ENCODE data around the gene DPPA5. TPM values are rescaled to one million over a fixed set of nuclear protein-coding genes. Genes with fewer than 3 reads are reported as not detected.
A peak's percentile ranks its signal among the peaks of the same experiment; 100 is the strongest.

DPPA5 gene
- total and polyA plus RNA-seq, 9 of the 15 experiments (the other 6 are each of a cell fraction or from before 2014, with no cell fraction given): not detected

DNA sequence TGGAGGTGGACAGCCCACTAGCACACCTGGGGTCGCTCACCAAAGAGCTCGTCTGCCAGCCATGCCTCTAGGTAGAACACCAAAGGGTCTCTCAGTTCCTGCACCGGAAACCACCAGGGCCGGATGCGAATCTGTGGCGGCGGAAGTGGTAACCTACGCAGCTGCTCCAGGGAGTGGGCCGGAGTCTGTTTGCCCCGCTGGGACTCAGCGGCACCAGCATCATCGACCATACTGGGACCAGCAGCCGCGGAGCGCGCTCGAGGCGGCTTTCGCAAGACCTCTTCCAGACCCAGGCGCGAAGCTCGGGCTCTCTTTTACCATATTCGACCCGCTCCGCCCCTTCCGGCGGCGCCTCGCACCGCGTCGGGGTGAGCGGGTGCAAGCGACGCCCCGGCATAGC lies 15.5 kb upstream of the DPPA5 start, which contains the start of gene OOEP:
OOEP (minus strand) TSS at position 335 of the 400 bp plus-strand sequence; CDS start at position 230, 105 bp downstream.
- ChIA-PET CTCF (ENCODE audit: low intra/inter-chr PET ratio) (no interaction called here), POLR2A (interaction anchor here (0.7 to 0.9 kb wide), 2 partner anchors 20 to 107 kb away, joined by 3 to 4 read pairs; partner anchors contain the start of gene KHDC1)
- no peak for TF ChIP-seq MTA3 (IDR thresholded peaks at IDR 0.05; ENCODE audit: borderline replicate concordance)
- TF ChIP-seq, protein P1, sequence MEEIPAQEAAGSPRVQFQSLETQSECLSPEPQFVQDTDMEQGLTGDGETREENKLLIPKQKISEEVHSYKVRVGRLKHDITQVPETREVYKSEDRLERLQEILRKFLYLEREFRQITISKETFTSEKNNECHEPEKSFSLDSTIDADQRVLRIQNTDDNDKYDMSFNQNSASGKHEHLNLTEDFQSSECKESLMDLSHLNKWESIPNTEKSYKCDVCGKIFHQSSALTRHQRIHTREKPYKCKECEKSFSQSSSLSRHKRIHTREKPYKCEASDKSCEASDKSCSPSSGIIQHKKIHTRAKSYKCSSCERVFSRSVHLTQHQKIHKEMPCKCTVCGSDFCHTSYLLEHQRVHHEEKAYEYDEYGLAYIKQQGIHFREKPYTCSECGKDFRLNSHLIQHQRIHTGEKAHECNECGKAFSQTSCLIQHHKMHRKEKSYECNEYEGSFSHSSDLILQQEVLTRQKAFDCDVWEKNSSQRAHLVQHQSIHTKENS (CRISPR knock-in tag; IDR thresholded peaks at IDR 0.05): no peak
- no peak for TF ChIP-seq ETV6 (IDR thresholded peaks at IDR 0.05; ENCODE audit: borderline replicate concordance in 1 of 2, low read depth in 2 of 2, low read length in 1 of 2)
- no peak for TF ChIP-seq ETV6 (CRISPR knock-in tag; IDR thresholded peaks at IDR 0.05; ENCODE audit: borderline replicate concordance)
- TF ChIP-seq, protein P2, sequence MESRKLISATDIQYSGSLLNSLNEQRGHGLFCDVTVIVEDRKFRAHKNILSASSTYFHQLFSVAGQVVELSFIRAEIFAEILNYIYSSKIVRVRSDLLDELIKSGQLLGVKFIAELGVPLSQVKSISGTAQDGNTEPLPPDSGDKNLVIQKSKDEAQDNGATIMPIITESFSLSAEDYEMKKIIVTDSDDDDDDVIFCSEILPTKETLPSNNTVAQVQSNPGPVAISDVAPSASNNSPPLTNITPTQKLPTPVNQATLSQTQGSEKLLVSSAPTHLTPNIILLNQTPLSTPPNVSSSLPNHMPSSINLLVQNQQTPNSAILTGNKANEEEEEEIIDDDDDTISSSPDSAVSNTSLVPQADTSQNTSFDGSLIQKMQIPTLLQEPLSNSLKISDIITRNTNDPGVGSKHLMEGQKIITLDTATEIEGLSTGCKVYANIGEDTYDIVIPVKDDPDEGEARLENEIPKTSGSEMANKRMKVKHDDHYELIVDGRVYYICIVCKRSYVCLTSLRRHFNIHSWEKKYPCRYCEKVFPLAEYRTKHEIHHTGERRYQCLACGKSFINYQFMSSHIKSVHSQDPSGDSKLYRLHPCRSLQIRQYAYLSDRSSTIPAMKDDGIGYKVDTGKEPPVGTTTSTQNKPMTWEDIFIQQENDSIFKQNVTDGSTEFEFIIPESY (CRISPR knock-in tag; IDR thresholded peaks at IDR 0.05): peak; percentile 71
- no TSS peak for BruUV-seq (replicated peaks)
- Histone ChIP-seq H3K4me1 (replicated peaks in 1 of 2; ENCODE audit: control insufficient read depth in 2 of 2, insufficient read depth in 2 of 2, low read length in 2 of 2) (peaks cover 4 to 8% of the 10 kb centered on the region in 2 experiments; a peak in 3 of 5 replicates), H3K9ac (ENCODE audit: insufficient read depth in 1 of 2, low read depth in 2 of 2, low read length in 2 of 2) (no peak within 1 kb of the TSS), H3K4me2 (ENCODE audit: insufficient read depth, low read length) (no peak within 1 kb of the TSS), H4K20me1 (replicated peaks; ENCODE audit: control insufficient read depth, insufficient read depth, low read length) (no peaks in the 10 kb centered on the region), H3K36me3 (ENCODE audit: control insufficient read depth, insufficient read depth, low read length) (no peaks in the 10 kb centered on the region), H3K4me3 (no peak within 1 kb of the TSS), H3K27me3 (ENCODE audit: control insufficient read depth in 2 of 2, insufficient read depth in 2 of 2, low read length in 2 of 2) (peaks cover 0 to 11% of the 10 kb centered on the region in 2 experiments; a peak in 3 of 5 replicates), H3K9me1 (ENCODE audit: control insufficient read depth, insufficient read depth, low read length) (no peaks in the 10 kb centered on the region), H3K9me3 (replicated peaks; ENCODE audit: control insufficient read depth, insufficient read depth, low read depth, low read length) (no peaks in the 10 kb centered on the region), H2AFZ (ENCODE audit: low read depth, low read length) (no peak within 1 kb of the TSS), H3K79me2 (ENCODE audit: control insufficient read depth, insufficient read depth, low read length) (no peaks in the 10 kb centered on the region), H3K27ac (ENCODE audit: extremely low read depth, low read depth, low read length) (no peak within 1 kb of the TSS)
- in situ Hi-C loops (cut with MboI) (no loop called here), intact Hi-C loops (cut with micrococcal nuclease) (no loop called here)
- no peak for ATAC-seq
- no peak for FAIRE-seq
- no peak for DNase-seq (ENCODE audit: extremely low read depth in 1 of 4, low spot score in 3 of 4)
- 82% methylated on average over 28 of the region's 36 CpGs for WGBS (ENCODE audit: insufficient coverage, low coverage, missing lambda C conversion rate)

All from K562 (cell line).